ENCODE data around the gene DKKL1.

- TF ChIP-seq RARB (CRISPR knock-in tag; IDR thresholded peaks at IDR 0.05) (no peak), ZC3H10 (CRISPR knock-in tag; IDR thresholded peaks at IDR 0.05) (no peak)
These were observed 32.1 kb downstream of the DKKL1 start for GRCh38 chr19:49395581-49396407.
